ENCODE measurements around the gene ETS1. TPM values are rescaled to one million over a fixed set of nuclear protein-coding genes. Genes with fewer than 3 reads are reported as not detected.

Gene ETS1
- polyA plus RNA-seq, 1 donor from 2014 or later, result 0.42 TPM

GRCh38 chr11:128532572-128533091 lies 54.7 kb downstream of the ETS1 start:
- H3K36me3 ChIP-seq (ENCODE audit: insufficient read depth, low read length), result no peaks in the 10 kb centered on the region
- no peak overlapping the region for H3K4me3 ChIP-seq (ENCODE audit: low read length)
- H3F3A ChIP-seq (ENCODE audit: insufficient read depth, low read length, poor library complexity, severe bottlenecking), result peaks cover 4% of the 10 kb centered on the region
- no peaks in the 10 kb centered on the region for H4K20me1 ChIP-seq (ENCODE audit: insufficient read depth)
- no peak overlapping the region for H3K4me2 ChIP-seq (ENCODE audit: low read length)
- no peak for TF ChIP-seq REST (IDR thresholded peaks at IDR 0.05; ENCODE audit: borderline replicate concordance)
- no peak for TF ChIP-seq POLR2AphosphoS5 (IDR thresholded peaks at IDR 0.05)
- TF ChIP-seq EZH2 (IDR thresholded peaks at IDR 0.05; ENCODE audit: borderline replicate concordance, insufficient read depth, low read length, poor library complexity, severe bottlenecking), result no peak
- no peak for TF ChIP-seq EP300 (conservative IDR thresholded peaks at IDR 0.05; ENCODE audit: poor library complexity, severe bottlenecking)
- H3K27ac ChIP-seq (ENCODE audit: low read length), result no peak overlapping the region
- no peaks in the 10 kb centered on the region for H3K79me2 ChIP-seq (replicated peaks; ENCODE audit: insufficient read depth, low read length)
- no peaks in the 10 kb centered on the region for H3K9me3 ChIP-seq (ENCODE audit: low read length)
- H3K27me3 ChIP-seq (ENCODE audit: insufficient read depth, low read depth, low read length), result peaks cover 96% of the 10 kb centered on the region
- no peaks in the 10 kb centered on the region for H3K9me2 ChIP-seq (ENCODE audit: insufficient read depth, low read length)
- H3K9ac ChIP-seq (ENCODE audit: low read length), result no peak overlapping the region
- H2AFZ ChIP-seq (ENCODE audit: low read depth, low read length), result no peak overlapping the region

DNA sequence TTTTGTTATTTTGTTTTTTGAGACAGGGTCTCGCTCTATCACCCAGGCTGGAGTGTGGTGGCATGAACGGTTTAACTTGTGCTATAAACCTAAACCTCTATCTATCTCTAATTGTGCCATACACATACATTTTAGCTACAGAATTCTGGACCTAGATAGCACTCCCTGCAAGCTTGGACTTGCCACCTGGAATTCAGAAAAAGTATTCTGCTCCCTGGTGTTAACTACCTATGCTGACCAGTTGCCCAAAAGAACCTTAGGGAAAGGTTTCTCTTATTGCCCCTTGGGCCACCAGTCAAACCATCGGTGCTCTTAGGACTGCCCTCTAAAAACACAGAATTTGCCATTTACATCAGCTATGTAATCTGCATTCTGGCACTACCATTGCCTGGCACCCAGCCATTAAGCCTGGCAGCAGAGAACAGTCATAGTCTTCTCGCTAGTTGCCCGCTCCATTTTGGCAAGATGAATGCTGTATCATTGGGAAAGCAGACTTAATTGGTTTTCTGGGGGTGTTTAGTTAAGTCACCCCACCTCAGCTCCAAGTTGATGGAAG lies 55.3 kb downstream of the ETS1 start:
- no peak overlapping the region for H3K4me2 ChIP-seq (ENCODE audit: low read length)
- H3K36me3 ChIP-seq (ENCODE audit: insufficient read depth, low read length), result no peaks in the 10 kb centered on the region
- H3K9me2 ChIP-seq (ENCODE audit: insufficient read depth, low read length), result no peaks in the 10 kb centered on the region
- H3K4me3 ChIP-seq (ENCODE audit: low read length), result no peak overlapping the region
- peaks cover 96% of the 10 kb centered on the region for H3K27me3 ChIP-seq (ENCODE audit: insufficient read depth, low read depth, low read length)
- TF ChIP-seq REST (IDR thresholded peaks at IDR 0.05; ENCODE audit: borderline replicate concordance), result no peak
- no peak for TF ChIP-seq CTCF (IDR thresholded peaks at IDR 0.05; ENCODE audit: poor library complexity, severe bottlenecking)
- no peak for TF ChIP-seq EZH2 (IDR thresholded peaks at IDR 0.05; ENCODE audit: borderline replicate concordance, insufficient read depth, low read length, poor library complexity, severe bottlenecking)
- H3K9ac ChIP-seq (ENCODE audit: low read length), result no peak overlapping the region
- H3K9me3 ChIP-seq (ENCODE audit: low read length), result no peaks in the 10 kb centered on the region
- H3K79me2 ChIP-seq (replicated peaks; ENCODE audit: insufficient read depth, low read length), result no peaks in the 10 kb centered on the region
- no peaks in the 10 kb centered on the region for H4K20me1 ChIP-seq (ENCODE audit: insufficient read depth)
- H3K27ac ChIP-seq (ENCODE audit: low read length), result no peak overlapping the region
- no peak overlapping the region for H2AFZ ChIP-seq (ENCODE audit: low read depth, low read length)
- H3F3A ChIP-seq (ENCODE audit: insufficient read depth, low read length, poor library complexity, severe bottlenecking), result peaks cover 4% of the 10 kb centered on the region
